IPS-20b (cell line): ENCODE data around the gene PDZRN3.

Experiments used
- H3K27ac ChIP-seq: one replicate; pipeline ENCODE4 v1.5.1; 2013; ENCODE audit warnings: low read length
- H3K27me3 ChIP-seq: 2 replicates; pipeline ENCODE4 v1.6.1; 2013; ENCODE audit warnings: mild to moderate bottlenecking, low read length, inconsistent platforms; ENCODE audit not compliant: insufficient read depth
- H3K36me3 ChIP-seq: 2 replicates; pipeline ENCODE4 v1.6.1; 2013; ENCODE audit warnings: low read depth, mild to moderate bottlenecking, inconsistent platforms, low read length, moderate library complexity; ENCODE audit not compliant: insufficient read depth
- H3K4me1 ChIP-seq: 2 replicates; pipeline ENCODE4 v1.6.1; 2013; ENCODE audit warnings: mild to moderate bottlenecking, control low read depth, inconsistent platforms, low read length, moderate library complexity; ENCODE audit not compliant: insufficient read depth
- H3K4me3 ChIP-seq: 2 replicates; pipeline ENCODE4 v1.5.1; 2013; ENCODE audit warnings: mild to moderate bottlenecking, low read length, inconsistent platforms
- H3K9ac ChIP-seq: 2 replicates; pipeline ENCODE4 v1.6.1; 2013; ENCODE audit warnings: low read depth, mild to moderate bottlenecking, inconsistent platforms, low read length, moderate library complexity
- H3K9me3 ChIP-seq: 2 replicates; pipeline ENCODE4 v1.6.1; 2013; ENCODE audit warnings: mild to moderate bottlenecking, low read depth, low read length, inconsistent platforms; ENCODE audit not compliant: insufficient read depth

Gene PDZRN3

GRCh38 chr3:73605412-73605811 lies 19.3 kb downstream of the PDZRN3 start:
- Histone ChIP-seq H3K27me3 (no peaks in the 10 kb centered on the region), H3K27ac (no peak overlapping the region), H3K36me3 (peaks cover 13% of the 10 kb centered on the region; the same call in 1 of the 2 replicates), H3K9ac (no peak overlapping the region), H3K4me1 (peaks cover 16% of the 10 kb centered on the region), H3K4me3 (no peak overlapping the region), H3K9me3 (no peaks in the 10 kb centered on the region)

GRCh38 chr3:73604451-73604850 lies 20.3 kb downstream of the PDZRN3 start:
- H3K9ac ChIP-seq, result no peak overlapping the region
- H3K27ac ChIP-seq, result no peak overlapping the region
- H3K4me1 ChIP-seq, result peaks cover 16% of the 10 kb centered on the region
- peaks cover 13% of the 10 kb centered on the region; the same call in 1 of the 2 replicates for H3K36me3 ChIP-seq
- no peaks in the 10 kb centered on the region for H3K9me3 ChIP-seq
- no peaks in the 10 kb centered on the region for H3K27me3 ChIP-seq
- H3K4me3 ChIP-seq, result no peak overlapping the region

- Histone ChIP-seq H3K9ac (no peak overlapping the region), H3K4me3 (no peak overlapping the region), H3K36me3 (peaks cover 14% of the 10 kb centered on the region; the same call in 1 of the 2 replicates), H3K9me3 (no peaks in the 10 kb centered on the region), H3K4me1 (peaks cover 16% of the 10 kb centered on the region), H3K27me3 (no peaks in the 10 kb centered on the region), H3K27ac (no peak overlapping the region)
Observed at GRCh38 chr3:73603762-73604171, 21.0 kb downstream of the PDZRN3 start.

- Histone ChIP-seq H3K9me3 (no peaks in the 10 kb centered on the region), H3K27me3 (no peaks in the 10 kb centered on the region), H3K36me3 (peaks cover 16% of the 10 kb centered on the region; the same call in 1 of the 2 replicates), H3K4me3 (no peak overlapping the region), H3K9ac (no peak overlapping the region), H3K27ac (no peak overlapping the region), H3K4me1 (peaks cover 16% of the 10 kb centered on the region)
Observed at GRCh38 chr3:73602170-73602569, 22.6 kb downstream of the PDZRN3 start.

GRCh38 chr3:73601481-73601880 lies 23.3 kb downstream of the PDZRN3 start:
- Histone ChIP-seq H3K36me3 (peaks cover 16% of the 10 kb centered on the region; the same call in 1 of the 2 replicates), H3K9me3 (no peaks in the 10 kb centered on the region), H3K4me3 (no peak overlapping the region), H3K27me3 (no peaks in the 10 kb centered on the region), H3K27ac (no peak overlapping the region), H3K4me1 (peaks cover 16% of the 10 kb centered on the region), H3K9ac (no peak overlapping the region)

GRCh38 chr3:73601011-73601410 lies 23.7 kb downstream of the PDZRN3 start:
- H3K9me3 ChIP-seq, result no peaks in the 10 kb centered on the region
- no peak overlapping the region for H3K4me3 ChIP-seq
- no peak overlapping the region for H3K27ac ChIP-seq
- no peaks in the 10 kb centered on the region for H3K27me3 ChIP-seq
- H3K36me3 ChIP-seq, result peaks cover 16% of the 10 kb centered on the region; the same call in 1 of the 2 replicates
- H3K9ac ChIP-seq, result no peak overlapping the region
- H3K4me1 ChIP-seq, result peaks cover 16% of the 10 kb centered on the region

GRCh38 chr3:73600293-73600938 lies 24.3 kb downstream of the PDZRN3 start:
- no peak overlapping the region for H3K4me3 ChIP-seq
- peaks cover 16% of the 10 kb centered on the region for H3K4me1 ChIP-seq
- no peaks in the 10 kb centered on the region for H3K9me3 ChIP-seq
- no peak overlapping the region for H3K9ac ChIP-seq
- H3K27me3 ChIP-seq, result no peaks in the 10 kb centered on the region
- H3K27ac ChIP-seq, result no peak overlapping the region
- H3K36me3 ChIP-seq, result peaks cover 16% of the 10 kb centered on the region; the same call in 1 of the 2 replicates

GRCh38 chr3:73599605-73600004 lies 25.1 kb downstream of the PDZRN3 start:
- H3K36me3 ChIP-seq, result peaks cover 16% of the 10 kb centered on the region; the same call in 1 of the 2 replicates
- no peaks in the 10 kb centered on the region for H3K27me3 ChIP-seq
- no peak overlapping the region for H3K9ac ChIP-seq
- H3K4me3 ChIP-seq, result no peak overlapping the region
- peaks cover 16% of the 10 kb centered on the region for H3K4me1 ChIP-seq
- no peaks in the 10 kb centered on the region for H3K9me3 ChIP-seq
- no peak overlapping the region for H3K27ac ChIP-seq

GRCh38 chr3:73597476-73597875 lies 27.3 kb downstream of the PDZRN3 start:
- no peak overlapping the region for H3K4me3 ChIP-seq
- peaks cover 16% of the 10 kb centered on the region; the same call in 1 of the 2 replicates for H3K36me3 ChIP-seq
- peaks cover 5% of the 10 kb centered on the region; the same call in 1 of the 2 replicates for H3K4me1 ChIP-seq
- no peak overlapping the region for H3K9ac ChIP-seq
- no peaks in the 10 kb centered on the region for H3K9me3 ChIP-seq
- H3K27me3 ChIP-seq, result no peaks in the 10 kb centered on the region
- H3K27ac ChIP-seq, result no peak overlapping the region

GRCh38 chr3:73592154-73593144 lies 32.3 kb downstream of the PDZRN3 start:
- Histone ChIP-seq H3K27ac (no peak overlapping the region), H3K36me3 (no peaks in the 10 kb centered on the region), H3K9ac (no peak overlapping the region), H3K4me1 (no peaks in the 10 kb centered on the region), H3K9me3 (no peaks in the 10 kb centered on the region), H3K4me3 (no peak overlapping the region), H3K27me3 (peaks cover 24% of the 10 kb centered on the region)

- no peak overlapping the region for H3K27ac ChIP-seq
- peaks cover 24% of the 10 kb centered on the region for H3K27me3 ChIP-seq
- H3K4me1 ChIP-seq, result no peaks in the 10 kb centered on the region
- no peaks in the 10 kb centered on the region for H3K36me3 ChIP-seq
- H3K9me3 ChIP-seq, result no peaks in the 10 kb centered on the region
- no peak overlapping the region for H3K4me3 ChIP-seq
- H3K9ac ChIP-seq, result no peak overlapping the region
Observed at GRCh38 chr3:73591286-73591800, 33.4 kb downstream of the PDZRN3 start.
